Suprapubic skin (tissue), 4 donors: ENCODE measurements around the gene ERI3. TPM values are rescaled to one million over a fixed set of nuclear protein-coding genes. Genes with fewer than 3 reads are reported as not detected.

Experiments
- DNase-seq, 2 donors: peaks; one replicate each; pipeline ENCODE4 v3.0.0-alpha.2; 2019; ENCODE audit warnings: low spot score in 2 of 2
- H3K27ac ChIP-seq: fragments of 200-600 bp; sonication (generic); one replicate; pipeline ENCODE4 v1.5.1; 2019
- H3K27me3 ChIP-seq: fragments of 200-600 bp; sonication (generic); one replicate; pipeline ENCODE4 v1.5.1; 2019
- H3K36me3 ChIP-seq: fragments of 200-600 bp; sonication (generic); one replicate; pipeline ENCODE4 v1.5.1; 2019
- H3K4me1 ChIP-seq: fragments of 200-600 bp; sonication (generic); one replicate; pipeline ENCODE4 v1.5.1; 2019
- H3K4me3 ChIP-seq: fragments of 200-600 bp; sonication (generic); one replicate; pipeline ENCODE4 v1.5.1; 2019; ENCODE audit warnings: mild to moderate bottlenecking
- H3K9me3 ChIP-seq: fragments of 200-600 bp; sonication (generic); one replicate; pipeline ENCODE4 v1.5.1; 2019
- EP300 ChIP-seq: sonication (generic); formaldehyde crosslinking; IDR thresholded peaks from one replicate; pipeline ENCODE4 v1.6.1; 2017; ENCODE audit warnings: antibody characterized with exemption
- POLR2A ChIP-seq, 2 donors: fragments of 450-650 bp; IDR thresholded peaks; one replicate each; pipeline ENCODE4 v1.6.1; 2017; ENCODE audit warnings: antibody characterized with exemption in 2 of 2, mild to moderate bottlenecking in 2 of 2, moderate library complexity in 2 of 2
- POLR2AphosphoS5 ChIP-seq, 3 donors: sonication (generic); formaldehyde crosslinking; IDR thresholded peaks; one replicate each; pipeline ENCODE4 v1.6.1; 2017; ENCODE audit warnings: antibody characterized with exemption in 3 of 3
- whole genome bisulfite sequencing: methylation state at CpG from one replicate; pipeline ENCODE4 v1.1.5; 2018; 5-methylcytosine and 5-hydroxymethylcytosine counted together
- total RNA-seq, 4 donors: library from RNA; depleted of rRNA; stranded (reverse); fragments of >200 nt; gene quantifications; one replicate each; pipeline ENCODE4 v1.1.0, GENCODE V29; 2016
- TF ChIP-seq, protein P1 (sequence below), 2 donors: fragments of 200-600 bp in 1 of 2; fragments of 450-650 bp in 1 of 2; sonication (generic) in 1 of 2; IDR thresholded peaks; one replicate each; pipeline ENCODE4 v1.5.1; 2016 to 2019; ENCODE audit warnings: antibody characterized with exemption in 2 of 2, mild to moderate bottlenecking in 1 of 2, moderate library complexity in 1 of 2

The ERI3 gene, protein sequence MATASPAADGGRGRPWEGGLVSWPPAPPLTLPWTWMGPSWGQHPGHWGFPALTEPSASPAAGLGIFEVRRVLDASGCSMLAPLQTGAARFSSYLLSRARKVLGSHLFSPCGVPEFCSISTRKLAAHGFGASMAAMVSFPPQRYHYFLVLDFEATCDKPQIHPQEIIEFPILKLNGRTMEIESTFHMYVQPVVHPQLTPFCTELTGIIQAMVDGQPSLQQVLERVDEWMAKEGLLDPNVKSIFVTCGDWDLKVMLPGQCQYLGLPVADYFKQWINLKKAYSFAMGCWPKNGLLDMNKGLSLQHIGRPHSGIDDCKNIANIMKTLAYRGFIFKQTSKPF
- 10 to 100 TPM; 23.3 to 33.4 (median 31.0) TPM for total RNA-seq

DNA sequence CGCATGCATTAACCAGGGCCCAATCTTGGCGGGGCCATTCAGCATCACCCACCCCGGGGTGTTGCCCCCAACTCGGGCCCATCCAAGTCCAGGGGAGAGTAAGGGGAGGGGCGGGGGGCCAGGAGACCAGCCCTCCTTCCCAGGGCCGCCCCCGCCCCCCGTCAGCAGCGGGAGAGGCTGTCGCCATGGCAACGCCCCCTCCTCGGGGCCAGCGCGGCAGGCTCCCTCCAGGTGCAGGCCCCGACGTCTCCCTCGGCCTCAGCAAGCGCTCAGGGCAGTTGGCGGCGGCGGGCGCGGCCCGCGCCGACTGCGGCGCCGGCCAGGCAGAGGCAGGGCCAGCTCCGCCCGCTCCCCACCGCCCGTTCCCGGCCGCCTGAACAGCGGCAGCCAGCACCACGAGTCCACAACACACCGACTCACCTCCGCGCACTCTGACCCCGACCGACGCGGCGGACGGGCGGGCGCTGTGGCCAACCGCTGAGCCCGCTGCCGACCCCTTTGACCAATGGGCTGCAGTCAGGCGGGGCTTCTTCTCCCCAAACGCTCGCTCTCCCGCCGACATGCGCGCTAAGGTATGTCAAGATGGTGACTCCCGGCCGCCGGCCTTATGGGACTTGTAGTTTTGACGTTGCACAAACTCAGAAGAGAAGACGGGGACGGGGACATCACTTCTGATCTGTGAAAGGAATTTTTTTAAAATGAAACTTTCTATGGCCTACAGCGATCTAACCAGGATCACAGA lies at the start of gene ERI3:
Gene ERI3 (minus strand): TSS at position 418 of the 742 bp plus-strand sequence. CDS start 231 bp downstream, at position 187.
- Histone ChIP-seq H3K27ac (peak within 1 kb of the TSS; percentile 64), H3K9me3 (no peaks in the 10 kb centered on the region), H3K36me3 (peaks cover 4% of the 10 kb centered on the region), H3K27me3 (no peaks in the 10 kb centered on the region), H3K4me3 (peak within 1 kb of the TSS; percentile 80), H3K4me1 (peaks cover 23% of the 10 kb centered on the region)
- peak; percentile 98 to 99 for DNase-seq
- 0% methylated on average over 18 of the region's 65 CpGs for WGBS
- TF ChIP-seq, protein P1, sequence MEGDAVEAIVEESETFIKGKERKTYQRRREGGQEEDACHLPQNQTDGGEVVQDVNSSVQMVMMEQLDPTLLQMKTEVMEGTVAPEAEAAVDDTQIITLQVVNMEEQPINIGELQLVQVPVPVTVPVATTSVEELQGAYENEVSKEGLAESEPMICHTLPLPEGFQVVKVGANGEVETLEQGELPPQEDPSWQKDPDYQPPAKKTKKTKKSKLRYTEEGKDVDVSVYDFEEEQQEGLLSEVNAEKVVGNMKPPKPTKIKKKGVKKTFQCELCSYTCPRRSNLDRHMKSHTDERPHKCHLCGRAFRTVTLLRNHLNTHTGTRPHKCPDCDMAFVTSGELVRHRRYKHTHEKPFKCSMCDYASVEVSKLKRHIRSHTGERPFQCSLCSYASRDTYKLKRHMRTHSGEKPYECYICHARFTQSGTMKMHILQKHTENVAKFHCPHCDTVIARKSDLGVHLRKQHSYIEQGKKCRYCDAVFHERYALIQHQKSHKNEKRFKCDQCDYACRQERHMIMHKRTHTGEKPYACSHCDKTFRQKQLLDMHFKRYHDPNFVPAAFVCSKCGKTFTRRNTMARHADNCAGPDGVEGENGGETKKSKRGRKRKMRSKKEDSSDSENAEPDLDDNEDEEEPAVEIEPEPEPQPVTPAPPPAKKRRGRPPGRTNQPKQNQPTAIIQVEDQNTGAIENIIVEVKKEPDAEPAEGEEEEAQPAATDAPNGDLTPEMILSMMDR (IDR thresholded peaks at IDR 0.05), result no peak
- TF ChIP-seq POLR2A (IDR thresholded peaks at IDR 0.05), result peak in 1 of 2 donors; percentile 59
- TF ChIP-seq EP300, result no peak
- no peak for TF ChIP-seq POLR2AphosphoS5 (IDR thresholded peaks at IDR 0.05)

DNA sequence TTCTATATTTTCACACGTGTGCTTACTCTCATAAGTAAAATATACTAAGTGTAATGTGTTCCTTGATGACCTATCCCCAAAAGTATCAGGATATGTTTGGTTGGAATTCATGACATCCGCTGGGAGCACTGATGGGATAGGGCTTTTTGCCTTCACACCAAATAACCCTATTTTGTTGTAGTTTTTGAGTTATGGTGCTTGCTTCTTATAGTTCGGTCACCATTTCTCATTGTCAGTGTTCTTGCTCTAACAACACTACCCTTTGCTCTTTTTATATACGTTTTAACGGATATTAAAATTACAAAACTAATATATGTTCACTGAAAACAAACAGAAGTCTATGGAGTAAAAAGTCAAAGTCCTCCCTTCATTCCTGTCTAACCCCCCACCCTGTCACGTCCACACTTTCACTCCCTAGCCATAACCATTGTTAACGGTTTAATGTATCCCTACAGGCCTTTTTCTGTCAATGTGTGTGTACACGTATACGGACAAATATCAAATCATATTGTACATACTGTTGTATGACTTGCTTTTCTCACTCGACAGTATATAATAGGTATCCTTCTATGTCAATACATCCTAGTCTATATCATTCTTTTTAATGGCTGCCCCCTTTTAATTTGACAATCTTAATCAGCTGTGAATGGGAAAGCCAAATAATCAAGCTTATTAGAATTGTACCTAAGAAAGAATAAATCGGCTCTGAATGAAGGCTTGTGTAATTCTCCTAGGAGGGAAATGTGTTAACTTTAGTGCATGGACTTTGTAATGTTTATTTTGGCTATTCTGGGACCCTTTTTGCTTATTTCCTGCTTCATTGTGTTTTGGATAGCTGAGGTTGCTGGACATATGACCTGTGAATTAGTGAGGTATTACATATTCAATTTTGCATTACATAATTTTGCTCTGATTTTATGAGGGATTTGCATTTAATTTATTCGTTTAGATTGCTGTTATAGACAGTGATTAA lies 46.5 kb upstream of the ERI3 start:
- H3K27me3 ChIP-seq, result peaks cover 91% of the 10 kb centered on the region
- no peak for TF ChIP-seq POLR2A (IDR thresholded peaks at IDR 0.05)
- no peak for TF ChIP-seq EP300
- no peak for TF ChIP-seq POLR2AphosphoS5 (IDR thresholded peaks at IDR 0.05)
- TF ChIP-seq, protein P1 (IDR thresholded peaks at IDR 0.05), result no peak
- no peak for DNase-seq
- no peak overlapping the region for H3K27ac ChIP-seq
- no peaks in the 10 kb centered on the region for H3K36me3 ChIP-seq
- no peaks in the 10 kb centered on the region for H3K9me3 ChIP-seq
- peaks cover 21% of the 10 kb centered on the region for H3K4me1 ChIP-seq
- H3K4me3 ChIP-seq, result no peak overlapping the region
- WGBS, result 88% methylated on average over 12 of the region's 12 CpGs

DNA sequence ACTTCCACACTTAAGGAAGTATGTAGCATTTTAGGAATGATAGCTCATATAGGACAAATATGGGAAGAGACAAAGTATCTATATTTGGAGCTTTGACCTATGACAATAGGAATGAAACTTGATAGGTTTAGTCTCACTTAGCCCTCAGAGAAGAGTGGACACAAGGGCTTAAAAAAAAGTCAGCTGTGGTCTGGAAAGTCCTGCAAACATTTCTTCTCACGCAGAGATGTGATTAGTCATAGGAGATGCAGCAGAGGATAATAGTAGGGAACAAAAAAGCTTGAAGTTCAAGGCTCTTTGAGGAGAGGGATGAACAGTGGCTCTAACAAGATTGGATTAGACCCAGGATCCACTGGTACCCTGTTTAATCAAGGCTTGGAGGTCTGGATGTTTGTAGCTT lies 35.2 kb upstream of the ERI3 start:
- Histone ChIP-seq H3K4me3 (no peak overlapping the region), H3K36me3 (no peaks in the 10 kb centered on the region), H3K9me3 (no peaks in the 10 kb centered on the region), H3K27ac (no peak overlapping the region), H3K4me1 (no peaks in the 10 kb centered on the region), H3K27me3 (peaks cover 44% of the 10 kb centered on the region)
- TF ChIP-seq EP300 (no peak), POLR2AphosphoS5 (IDR thresholded peaks at IDR 0.05) (no peak), POLR2A (IDR thresholded peaks at IDR 0.05) (no peak)
- TF ChIP-seq, protein P1 (IDR thresholded peaks at IDR 0.05), result no peak
- WGBS, result 72% methylated on average over 1 of the region's 1 CpG
- no peak for DNase-seq

DNA sequence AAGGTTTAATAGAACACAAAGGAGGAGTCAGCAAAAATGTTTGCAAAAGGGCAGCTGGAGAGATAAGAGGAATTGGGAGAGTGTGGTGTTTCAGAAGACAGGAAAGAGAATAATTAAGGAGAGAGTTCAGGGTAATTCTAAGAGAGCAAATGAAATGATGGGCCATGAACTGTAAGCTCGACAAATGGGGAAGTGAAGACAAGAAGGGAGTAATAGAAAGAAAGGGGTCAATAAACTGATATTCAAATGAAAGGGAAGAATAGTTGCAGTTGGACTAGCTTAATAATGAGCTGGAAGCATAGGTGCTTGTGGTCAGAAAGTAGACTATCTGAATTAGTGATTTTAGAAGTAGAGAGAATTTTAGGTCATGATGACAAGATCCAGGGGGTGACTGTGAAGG lies 34.4 kb upstream of the ERI3 start:
- no peaks in the 10 kb centered on the region for H3K4me1 ChIP-seq
- no peak for DNase-seq
- TF ChIP-seq POLR2A (IDR thresholded peaks at IDR 0.05), result no peak
- no peaks in the 10 kb centered on the region for H3K36me3 ChIP-seq
- H3K4me3 ChIP-seq, result no peak overlapping the region
- peaks cover 39% of the 10 kb centered on the region for H3K27me3 ChIP-seq
- no peaks in the 10 kb centered on the region for H3K9me3 ChIP-seq
- no peak overlapping the region for H3K27ac ChIP-seq
- WGBS, result 90% methylated on average over 1 of the region's 1 CpG

DNA sequence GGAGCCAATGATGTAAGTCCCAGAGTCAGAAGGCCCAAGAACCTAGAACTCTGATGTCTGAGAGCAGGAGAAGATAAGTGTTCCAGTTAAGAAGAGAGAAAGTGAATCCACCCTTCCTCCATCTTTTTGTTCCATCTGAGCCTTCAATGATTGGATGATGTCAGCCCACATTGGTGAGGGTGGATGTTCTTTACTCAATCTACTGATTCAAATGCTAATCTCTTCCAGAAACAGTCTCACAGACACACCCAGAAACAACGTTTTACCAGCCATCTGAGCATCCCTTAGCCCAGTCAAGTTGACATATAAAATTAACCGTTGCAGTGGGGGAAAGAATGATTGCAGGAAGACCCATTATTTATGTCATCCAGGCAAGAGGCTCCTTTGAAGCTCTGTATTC lies 33.5 kb upstream of the ERI3 start:
- H3K4me3 ChIP-seq, result no peak overlapping the region
- no peaks in the 10 kb centered on the region for H3K4me1 ChIP-seq
- H3K9me3 ChIP-seq, result no peaks in the 10 kb centered on the region
- DNase-seq, result no peak
- no peak overlapping the region for H3K27ac ChIP-seq
- H3K27me3 ChIP-seq, result peaks cover 33% of the 10 kb centered on the region
- H3K36me3 ChIP-seq, result no peaks in the 10 kb centered on the region
- 33% methylated on average over 2 of the region's 2 CpGs for WGBS
- TF ChIP-seq POLR2A (IDR thresholded peaks at IDR 0.05), result no peak
- no peak for TF ChIP-seq POLR2AphosphoS5 (IDR thresholded peaks at IDR 0.05)
- TF ChIP-seq, protein P1 (IDR thresholded peaks at IDR 0.05), result no peak
- TF ChIP-seq EP300, result no peak
